ENCODE data around the gene HMCN2. TPM values are rescaled to one million over a fixed set of nuclear protein-coding genes. Genes with fewer than 3 reads are reported as not detected.

The HMCN2 gene
- total RNA-seq, 1 experiment from 2014 or later = not detected

DNA sequence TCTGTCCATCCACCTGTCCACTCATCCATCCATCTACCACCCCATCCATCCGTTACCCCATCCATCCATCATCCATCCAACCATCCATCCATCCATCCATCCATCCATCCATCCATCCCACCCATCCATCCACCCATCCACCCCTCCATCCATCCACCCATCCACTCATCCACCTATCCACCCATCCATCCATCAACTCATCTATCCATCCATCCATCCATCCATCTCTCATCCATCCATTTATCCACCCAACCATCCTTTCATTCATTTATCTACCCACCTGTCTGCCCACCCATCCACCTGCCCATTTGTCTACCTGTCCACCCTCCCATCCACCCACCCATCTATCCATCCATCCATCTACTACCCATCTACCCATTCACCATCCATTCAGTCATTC is 95.1 kb downstream of the HMCN2 start:
- Mint-ChIP-seq H3K4me1 (ENCODE audit: insufficient read depth, unreplicated experiment) (peaks cover 5% of the 10 kb centered on the region), H3K36me3 (ENCODE audit: insufficient read depth, unreplicated experiment) (no peaks in the 10 kb centered on the region), H3K9me3 (ENCODE audit: unreplicated experiment) (peaks cover 9% of the 10 kb centered on the region), H3K27ac (ENCODE audit: low read depth, unreplicated experiment) (no peak overlapping the region), H3K4me3 (ENCODE audit: unreplicated experiment) (no peak overlapping the region), H3K27me3 (ENCODE audit: insufficient read depth, unreplicated experiment) (peaks cover 24% of the 10 kb centered on the region)
- intact Hi-C loops (cut with micrococcal nuclease) = no loop called here
- POLR2A ChIA-PET = no interaction called here
- TF ChIP-seq, protein P1, sequence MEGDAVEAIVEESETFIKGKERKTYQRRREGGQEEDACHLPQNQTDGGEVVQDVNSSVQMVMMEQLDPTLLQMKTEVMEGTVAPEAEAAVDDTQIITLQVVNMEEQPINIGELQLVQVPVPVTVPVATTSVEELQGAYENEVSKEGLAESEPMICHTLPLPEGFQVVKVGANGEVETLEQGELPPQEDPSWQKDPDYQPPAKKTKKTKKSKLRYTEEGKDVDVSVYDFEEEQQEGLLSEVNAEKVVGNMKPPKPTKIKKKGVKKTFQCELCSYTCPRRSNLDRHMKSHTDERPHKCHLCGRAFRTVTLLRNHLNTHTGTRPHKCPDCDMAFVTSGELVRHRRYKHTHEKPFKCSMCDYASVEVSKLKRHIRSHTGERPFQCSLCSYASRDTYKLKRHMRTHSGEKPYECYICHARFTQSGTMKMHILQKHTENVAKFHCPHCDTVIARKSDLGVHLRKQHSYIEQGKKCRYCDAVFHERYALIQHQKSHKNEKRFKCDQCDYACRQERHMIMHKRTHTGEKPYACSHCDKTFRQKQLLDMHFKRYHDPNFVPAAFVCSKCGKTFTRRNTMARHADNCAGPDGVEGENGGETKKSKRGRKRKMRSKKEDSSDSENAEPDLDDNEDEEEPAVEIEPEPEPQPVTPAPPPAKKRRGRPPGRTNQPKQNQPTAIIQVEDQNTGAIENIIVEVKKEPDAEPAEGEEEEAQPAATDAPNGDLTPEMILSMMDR (IDR thresholded peaks at IDR 0.05; ENCODE audit: unreplicated experiment) = no peak
- DNase-seq (ENCODE audit: unreplicated experiment) = no peak
- BruUV-seq (replicated peaks) = no TSS peak
- CTCF ChIA-PET = interaction anchor here (0.6 to 0.7 kb wide), 2 partner anchors 10 to 241 kb away, joined by 3 to 8 read pairs; no protein-coding TSS in a partner anchor

DNA sequence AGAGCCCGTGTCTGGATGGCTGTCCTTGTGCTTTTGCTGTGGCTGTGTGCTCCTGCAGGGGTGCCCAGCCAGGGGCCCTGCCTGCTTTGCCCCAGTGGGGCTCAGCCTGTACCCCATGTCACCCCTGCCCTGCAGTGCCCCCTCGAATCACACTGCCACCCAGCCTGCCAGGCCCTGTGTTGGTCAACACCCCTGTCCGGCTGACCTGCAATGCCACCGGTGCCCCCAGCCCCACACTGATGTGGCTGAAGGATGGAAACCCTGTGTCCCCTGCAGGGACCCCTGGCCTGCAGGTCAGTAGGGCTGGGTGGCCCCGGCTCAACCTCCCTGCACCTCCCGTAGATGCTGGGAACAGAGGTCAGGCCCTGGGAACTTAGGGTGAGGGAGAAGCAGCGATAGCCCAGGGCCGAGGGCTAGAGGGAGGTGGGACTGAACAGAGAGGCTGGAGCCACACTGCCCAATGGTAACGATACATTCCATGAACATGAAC is 96.4 kb downstream of the HMCN2 start:
- BruUV-seq (replicated peaks) = no TSS peak
- CTCF ChIA-PET = interaction anchor here (0.6 kb wide), 1 partner anchor 1219 kb away, joined by 3 read pairs; no protein-coding TSS in a partner anchor

DNA sequence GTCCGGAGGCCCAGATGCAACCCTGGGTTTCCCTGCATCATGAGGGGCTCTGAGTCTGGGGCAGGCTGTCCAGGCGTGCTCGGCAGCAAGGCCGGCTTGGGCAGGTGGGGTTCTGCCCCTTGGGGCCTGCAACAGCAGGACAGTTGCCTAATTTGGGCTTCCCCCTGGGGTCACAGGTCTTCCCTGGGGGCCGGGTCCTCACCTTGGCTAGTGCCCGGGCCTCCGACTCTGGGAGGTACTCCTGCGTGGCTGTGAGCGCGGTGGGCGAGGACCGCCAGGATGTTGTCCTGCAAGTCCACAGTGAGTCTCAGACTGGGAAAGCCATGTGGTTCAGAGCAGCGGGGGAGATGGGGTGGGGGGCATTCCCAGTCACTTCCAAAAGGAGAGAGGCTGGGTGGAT is 97.1 kb downstream of the HMCN2 start:
- TF ChIP-seq, protein P1 (IDR thresholded peaks at IDR 0.05; ENCODE audit: unreplicated experiment) = no peak
- Mint-ChIP-seq H3K4me1 (ENCODE audit: insufficient read depth, unreplicated experiment) (peaks cover 5% of the 10 kb centered on the region), H3K9me3 (ENCODE audit: unreplicated experiment) (peaks cover 9% of the 10 kb centered on the region), H3K27ac (ENCODE audit: low read depth, unreplicated experiment) (no peak overlapping the region), H3K27me3 (ENCODE audit: insufficient read depth, unreplicated experiment) (peaks cover 24% of the 10 kb centered on the region), H3K36me3 (ENCODE audit: insufficient read depth, unreplicated experiment) (no peaks in the 10 kb centered on the region), H3K4me3 (ENCODE audit: unreplicated experiment) (no peak overlapping the region)
- no TSS peak for BruUV-seq (replicated peaks)
- DNase-seq (ENCODE audit: unreplicated experiment) = no peak
- ChIA-PET POLR2A (interaction anchor here (1.0 kb wide), 1 partner anchor 87 kb away, joined by 3 read pairs; no protein-coding TSS in a partner anchor), CTCF (interaction anchor here (0.6 kb wide), 1 partner anchor 1219 kb away, joined by 3 read pairs; no protein-coding TSS in a partner anchor)
- intact Hi-C loops (cut with micrococcal nuclease) = no loop called here

More for the DNA sequence above, 96.4 kb downstream of the HMCN2 start:
- Mint-ChIP-seq H3K4me1 (ENCODE audit: insufficient read depth, unreplicated experiment) (peaks cover 5% of the 10 kb centered on the region), H3K36me3 (ENCODE audit: insufficient read depth, unreplicated experiment) (no peaks in the 10 kb centered on the region), H3K9me3 (ENCODE audit: unreplicated experiment) (peaks cover 9% of the 10 kb centered on the region), H3K27me3 (ENCODE audit: insufficient read depth, unreplicated experiment) (peaks cover 24% of the 10 kb centered on the region), H3K27ac (ENCODE audit: low read depth, unreplicated experiment) (no peak overlapping the region), H3K4me3 (ENCODE audit: unreplicated experiment) (no peak overlapping the region)
- POLR2A ChIA-PET = no interaction called here
- DNase-seq (ENCODE audit: unreplicated experiment) = no peak
- intact Hi-C loops (cut with micrococcal nuclease) = no loop called here
- TF ChIP-seq, protein P1 (IDR thresholded peaks at IDR 0.05; ENCODE audit: unreplicated experiment) = no peak

DNA sequence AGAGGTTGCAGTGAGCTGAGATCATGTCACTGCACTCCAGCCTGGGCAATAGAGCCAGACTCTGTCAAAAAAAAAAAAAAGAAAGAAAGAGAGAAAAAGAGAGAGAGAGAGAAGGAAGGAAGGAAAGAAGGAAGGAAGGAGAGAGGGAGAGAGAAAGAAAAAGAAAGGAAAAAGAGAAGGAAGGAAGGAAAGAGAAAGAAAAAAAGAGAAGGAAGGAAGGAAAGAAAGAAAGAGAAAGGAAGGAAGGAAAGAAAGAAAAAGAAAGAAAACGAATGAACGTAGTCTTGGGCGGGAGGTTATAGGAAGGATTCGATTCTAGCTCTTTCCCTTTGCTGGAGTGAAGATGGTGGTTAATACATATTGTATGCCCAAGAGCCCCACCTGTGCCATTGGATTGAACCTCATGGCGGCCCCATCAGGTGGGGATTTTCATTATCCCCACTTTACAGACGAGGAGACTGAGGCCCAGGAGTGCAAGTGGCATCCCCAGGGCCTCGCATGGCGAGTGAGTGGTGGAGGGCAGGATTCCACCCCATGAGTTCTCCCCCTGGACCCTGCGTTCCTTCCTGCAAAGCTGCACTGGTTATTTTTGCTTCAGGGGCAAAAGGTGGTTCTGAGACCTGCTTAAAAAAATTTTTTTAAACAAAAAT is 98.3 kb downstream of the HMCN2 start:
- intact Hi-C loops (cut with micrococcal nuclease) = no loop called here
- TF ChIP-seq, protein P1 (IDR thresholded peaks at IDR 0.05; ENCODE audit: unreplicated experiment) = no peak
- Mint-ChIP-seq H3K4me1 (ENCODE audit: insufficient read depth, unreplicated experiment) (peaks cover 12% of the 10 kb centered on the region), H3K27ac (ENCODE audit: low read depth, unreplicated experiment) (no peak overlapping the region), H3K4me3 (ENCODE audit: unreplicated experiment) (no peak overlapping the region), H3K36me3 (ENCODE audit: insufficient read depth, unreplicated experiment) (no peaks in the 10 kb centered on the region), H3K9me3 (ENCODE audit: unreplicated experiment) (peaks cover 9% of the 10 kb centered on the region), H3K27me3 (ENCODE audit: insufficient read depth, unreplicated experiment) (peaks cover 24% of the 10 kb centered on the region)
- POLR2A ChIA-PET = interaction anchor here (0.5 kb wide), 1 partner anchor 28 kb away, joined by 3 read pairs; no protein-coding TSS in a partner anchor
- no peak for DNase-seq (ENCODE audit: unreplicated experiment)
- BruUV-seq (replicated peaks) = no TSS peak
- CTCF ChIA-PET = interaction anchor here (0.5 kb wide), 1 partner anchor 484 kb away, joined by 3 read pairs; no protein-coding TSS in a partner anchor
